ENCODE data around the gene CDKN2AIPNL. TPM values are rescaled to one million over a fixed set of nuclear protein-coding genes. Genes with fewer than 3 reads are reported as not detected.
A peak's percentile ranks its signal among the peaks of the same experiment; 100 is the strongest.

CDKN2AIPNL gene
- total and polyA plus RNA-seq, 2 of the 8 experiments (the other 6 are each of a cell fraction or from before 2014, with no cell fraction given): 40.0 to 56.3 TPM

- TF ChIP-seq, protein P1, sequence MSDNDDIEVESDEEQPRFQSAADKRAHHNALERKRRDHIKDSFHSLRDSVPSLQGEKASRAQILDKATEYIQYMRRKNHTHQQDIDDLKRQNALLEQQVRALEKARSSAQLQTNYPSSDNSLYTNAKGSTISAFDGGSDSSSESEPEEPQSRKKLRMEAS (IDR thresholded peaks at IDR 0.05): no peak
- TF ChIP-seq SIN3A (conservative IDR thresholded peaks at IDR 0.05 in 1 of 2, IDR thresholded peaks at IDR 0.05 in 1 of 2; ENCODE audit: low read depth in 1 of 2, low read length in 2 of 2) (no peak), POLR2AphosphoS5 (IDR thresholded peaks at IDR 0.05; ENCODE audit: low read depth, low read length) (peak; percentile 64), MAFK (IDR thresholded peaks at IDR 0.05; ENCODE audit: low read depth, low read length) (no peak), NANOG (IDR thresholded peaks at IDR 0.05; ENCODE audit: insufficient read depth, low read depth, low read length, poor library complexity, severe bottlenecking) (no peak), POLR2A (IDR thresholded peaks at IDR 0.05; ENCODE audit: control extremely low read depth in 1 of 2, low read depth in 2 of 2, low read length in 2 of 2) (peak in 1 of 2 experiments; percentile 28; a peak in 1 of 3 replicates)
These were observed 14.5 kb downstream of the CDKN2AIPNL start (continued) for GRCh38 chr5:134397196-134397595.
